ENCODE measurements around the gene ACOXL. TPM values are rescaled to one million over a fixed set of nuclear protein-coding genes. Genes with fewer than 3 reads are reported as not detected.

Gene ACOXL
- total RNA-seq, 1 donor from 2014 or later: not detected

DNA sequence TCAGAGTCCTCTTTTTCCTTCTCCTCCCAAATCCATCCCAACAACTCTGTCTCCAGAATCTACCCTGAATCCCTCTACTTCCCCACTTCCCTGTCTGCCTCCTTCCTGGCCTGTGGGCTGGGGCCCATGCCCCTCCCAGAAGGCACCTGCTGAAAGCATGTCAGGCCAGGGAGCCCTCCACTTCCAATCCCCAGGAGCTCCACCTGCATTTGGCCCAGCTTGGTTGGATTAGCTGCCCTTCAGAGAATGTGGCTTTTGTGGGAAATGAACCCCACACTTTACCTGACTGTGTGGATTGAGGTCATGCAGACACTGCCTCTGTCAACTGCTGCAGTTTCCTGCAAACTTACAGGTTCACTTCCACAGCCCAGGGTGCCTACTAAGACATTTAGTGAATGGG lies 58.5 kb downstream of the ACOXL start:
- DNase-seq (ENCODE audit: extremely low read depth, low read depth, low spot score): no peak

- DNase-seq (ENCODE audit: extremely low read depth, low read depth, low spot score): no peak
These were observed 59.1 kb downstream of the ACOXL start for GRCh38 chr2:110791435-110791834.

GRCh38 chr2:110793034-110793433 lies 60.7 kb downstream of the ACOXL start:
- no peak for DNase-seq (ENCODE audit: extremely low read depth, low read depth, low spot score)

DNA sequence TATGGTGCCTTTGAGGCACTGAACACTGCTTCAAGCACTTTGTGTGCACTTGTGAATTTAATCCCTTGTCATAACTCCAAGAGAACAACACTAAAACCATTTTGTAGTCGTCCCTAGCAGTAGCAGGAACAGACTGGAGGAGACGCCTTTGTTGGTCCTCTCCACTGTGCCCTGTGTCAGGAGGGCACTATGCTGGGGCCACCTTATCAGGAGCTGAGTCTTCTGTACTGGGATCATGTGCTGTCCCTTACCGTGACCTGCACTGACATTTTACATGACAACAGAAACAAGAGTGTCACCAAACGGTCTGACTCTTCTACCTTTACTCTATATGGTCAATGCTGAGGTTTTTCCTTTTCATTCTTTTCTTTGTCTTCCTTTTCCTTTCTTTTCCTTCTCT lies 62.0 kb downstream of the ACOXL start:
- DNase-seq (ENCODE audit: extremely low read depth, low read depth, low spot score): no peak

DNA sequence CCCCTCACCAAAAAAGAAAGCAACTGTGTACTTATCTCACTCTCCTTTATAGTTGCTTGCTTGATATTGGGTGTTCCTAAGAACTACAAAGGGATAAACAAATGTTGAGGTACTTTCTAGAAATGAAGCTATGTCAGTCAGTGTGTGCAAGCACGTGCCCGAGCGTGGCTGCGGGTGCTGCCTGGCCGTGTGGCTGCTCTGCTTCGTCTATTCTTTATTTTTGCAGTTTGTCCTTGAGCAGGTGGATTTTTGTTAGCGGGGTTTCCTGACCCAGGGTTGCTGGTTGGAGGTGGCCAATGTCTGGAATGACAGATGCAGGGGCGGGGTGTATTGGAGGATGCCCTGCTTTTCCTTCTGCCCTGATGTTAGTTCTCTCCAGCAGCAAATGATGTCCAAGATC lies 62.6 kb downstream of the ACOXL start:
- no peak for DNase-seq (ENCODE audit: extremely low read depth, low read depth, low spot score)

DNA sequence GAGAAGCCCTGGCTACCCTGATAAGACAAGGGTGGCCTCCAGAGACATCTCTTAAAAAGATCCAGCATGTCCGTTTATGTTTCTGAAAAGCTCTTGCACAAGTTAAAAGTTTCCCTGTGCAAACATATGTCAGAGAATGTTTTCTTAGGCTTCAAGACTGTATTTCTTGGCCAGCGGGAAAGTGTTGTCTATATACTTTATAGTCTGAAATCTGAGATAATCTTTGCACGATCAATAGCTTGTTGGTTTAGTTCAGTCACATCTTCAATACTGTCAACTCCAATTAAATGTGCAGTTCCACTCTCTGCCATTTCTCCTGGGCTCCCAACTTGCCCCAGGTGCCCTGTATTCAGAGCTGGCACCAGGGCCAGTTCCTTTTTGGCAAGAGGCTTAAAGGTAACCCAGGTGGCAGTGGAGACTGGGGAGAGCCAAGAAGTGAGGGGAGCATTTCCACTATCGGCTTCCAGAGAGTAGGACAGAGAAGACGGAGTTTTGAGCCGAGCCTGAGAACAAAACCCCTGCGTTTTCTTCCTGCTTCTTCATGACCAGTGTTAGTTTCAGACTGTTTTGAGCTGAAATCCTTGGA lies 64.4 kb downstream of the ACOXL start:
- DNase-seq (ENCODE audit: extremely low read depth, low read depth, low spot score): no peak

DNA sequence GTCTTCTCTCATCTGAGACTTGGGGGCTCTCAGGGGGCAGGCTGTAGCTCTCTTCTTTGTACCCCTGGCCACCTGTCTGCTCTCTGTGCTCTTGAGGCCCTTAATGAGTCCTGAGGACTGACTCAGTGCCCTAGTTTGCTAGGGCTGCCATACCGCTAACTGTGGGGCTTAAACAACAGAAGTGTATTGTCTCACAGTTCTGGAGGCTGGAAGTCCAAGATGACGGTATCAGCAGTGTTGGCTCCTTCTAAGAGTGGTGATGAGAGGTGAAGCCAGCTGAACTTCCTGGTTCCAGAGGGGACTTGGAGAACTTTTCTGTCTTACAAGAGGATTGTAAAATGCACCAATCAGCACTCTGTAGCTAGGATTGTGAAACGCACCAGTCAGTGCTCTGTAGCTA lies 67.0 kb downstream of the ACOXL start:
- DNase-seq (ENCODE audit: extremely low read depth, low read depth, low spot score): no peak

GRCh38 chr2:110800611-110801402 lies 68.4 kb downstream of the ACOXL start:
- DNase-seq (ENCODE audit: extremely low read depth, low read depth, low spot score): no peak

DNA sequence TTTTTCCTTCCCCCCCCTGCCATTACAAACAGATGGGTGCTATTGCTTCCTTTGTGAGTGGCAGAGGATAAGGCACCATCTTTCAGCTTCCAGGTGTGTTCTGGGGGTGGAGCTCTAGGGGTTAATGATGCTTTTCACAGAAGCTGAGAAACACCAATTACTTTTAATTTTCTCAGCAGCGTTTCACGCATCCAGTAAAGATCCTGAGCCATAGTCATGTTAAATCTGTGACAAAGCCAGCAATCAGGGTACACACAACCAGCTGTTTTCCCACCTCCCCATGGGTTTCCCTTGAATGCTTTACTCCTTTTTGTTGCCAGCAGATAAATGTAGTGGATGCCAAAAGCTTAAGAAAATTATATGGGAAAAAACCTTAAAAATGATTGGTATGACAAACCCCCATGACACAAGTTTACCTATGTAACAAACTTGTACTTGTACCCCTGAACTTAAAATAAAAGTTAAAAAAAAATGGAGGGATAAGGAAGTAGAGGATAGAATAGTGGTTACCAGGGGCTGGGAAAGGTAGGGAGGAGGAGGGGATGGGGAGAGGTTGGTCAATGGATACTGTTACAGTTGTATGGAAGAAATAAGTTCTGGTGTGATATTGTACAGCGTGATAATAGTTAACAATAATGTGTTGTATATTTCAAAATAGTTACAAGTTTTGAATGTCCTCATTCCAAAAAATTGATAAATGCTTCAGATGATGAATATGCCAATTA lies 70.0 kb downstream of the ACOXL start:
- no peak for DNase-seq (ENCODE audit: extremely low read depth, low read depth, low spot score)

DNA sequence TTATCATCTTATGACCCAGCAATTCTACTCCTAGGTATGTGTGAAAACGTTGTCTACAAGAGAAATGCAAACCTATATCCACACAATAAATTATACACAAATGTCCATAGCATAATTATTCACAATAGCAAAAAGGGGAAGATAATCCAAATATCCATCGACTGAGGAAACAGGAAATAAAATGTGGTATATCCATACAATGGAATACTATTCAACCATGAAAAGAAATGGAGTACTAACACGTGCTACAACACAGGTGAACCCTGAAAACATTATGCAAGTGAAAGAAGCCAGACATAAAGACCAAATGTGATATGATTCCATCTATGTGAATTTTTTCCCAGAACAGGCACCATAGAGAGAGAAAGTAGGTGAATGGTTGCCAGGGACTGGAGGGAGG lies 72.1 kb downstream of the ACOXL start:
- DNase-seq (ENCODE audit: extremely low read depth, low read depth, low spot score): no peak

DNA sequence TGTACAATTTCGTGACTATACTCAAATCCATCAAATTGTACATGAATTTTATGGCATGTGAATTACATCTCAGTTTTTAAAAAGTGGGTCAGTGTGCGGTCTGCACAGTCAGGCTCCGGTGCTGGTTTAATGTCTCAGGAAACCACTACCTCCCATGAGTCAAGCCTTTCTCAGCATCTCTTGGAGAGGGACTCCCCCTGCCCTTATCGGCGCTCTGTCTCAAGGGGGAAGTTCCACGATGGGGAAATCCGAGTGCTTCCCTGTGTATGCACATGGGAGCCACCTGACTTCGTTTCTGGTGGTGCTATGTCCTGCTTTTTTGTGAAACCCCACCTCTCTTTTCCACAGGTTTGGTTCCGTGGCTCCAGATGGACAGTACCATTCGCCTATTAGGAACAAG lies 72.5 kb downstream of the ACOXL start:
- DNase-seq (ENCODE audit: extremely low read depth, low read depth, low spot score): no peak

DNA sequence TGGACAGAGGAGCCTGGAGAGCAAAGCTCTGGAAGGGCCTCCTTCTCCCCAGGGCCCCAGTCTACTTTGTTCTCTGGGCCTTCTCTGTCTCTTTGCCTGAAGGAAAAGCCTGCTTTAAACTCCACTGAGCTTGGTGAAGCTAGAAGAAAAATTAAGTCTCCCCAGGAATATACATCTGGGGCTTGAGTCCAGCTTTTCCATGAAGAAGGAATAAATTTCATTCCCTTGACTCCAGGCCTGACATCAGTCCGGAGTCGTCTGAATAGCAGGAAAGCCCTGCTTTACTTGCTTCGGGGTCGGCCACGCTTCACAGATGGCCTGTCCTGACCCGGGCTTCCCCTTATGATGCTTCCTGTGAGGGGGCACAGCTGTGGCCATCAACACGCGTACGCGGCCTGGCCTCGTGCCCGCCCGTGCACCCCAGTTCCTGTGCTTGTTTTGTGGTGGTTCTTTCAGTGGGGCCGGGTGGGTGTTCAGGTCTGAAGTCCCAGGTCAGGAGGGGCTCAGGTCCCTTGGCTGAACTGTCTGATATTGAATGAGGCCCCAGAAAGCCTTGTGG lies 73.6 kb downstream of the ACOXL start:
- no peak for DNase-seq (ENCODE audit: extremely low read depth, low read depth, low spot score)

DNA sequence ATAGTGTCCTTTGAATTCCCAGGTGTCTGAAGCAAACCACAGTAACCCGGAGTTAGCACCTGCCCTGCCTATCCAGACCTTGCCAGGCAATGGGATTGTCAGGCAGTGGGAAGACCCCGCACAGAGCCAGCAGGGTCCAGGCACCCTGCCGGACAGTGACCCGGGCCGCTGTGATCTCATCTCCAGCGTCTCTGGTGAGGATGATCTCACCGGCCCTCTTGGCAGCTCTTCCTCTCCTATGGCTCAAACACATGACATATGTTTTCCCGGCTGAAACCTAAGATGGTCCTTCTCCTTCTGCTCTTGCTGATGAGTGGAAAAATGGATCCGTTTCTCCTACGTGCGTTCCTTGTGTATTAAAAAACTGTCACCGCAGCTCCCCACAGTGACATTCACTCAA lies 75.1 kb downstream of the ACOXL start:
- DNase-seq (ENCODE audit: extremely low read depth, low read depth, low spot score): no peak

DNA sequence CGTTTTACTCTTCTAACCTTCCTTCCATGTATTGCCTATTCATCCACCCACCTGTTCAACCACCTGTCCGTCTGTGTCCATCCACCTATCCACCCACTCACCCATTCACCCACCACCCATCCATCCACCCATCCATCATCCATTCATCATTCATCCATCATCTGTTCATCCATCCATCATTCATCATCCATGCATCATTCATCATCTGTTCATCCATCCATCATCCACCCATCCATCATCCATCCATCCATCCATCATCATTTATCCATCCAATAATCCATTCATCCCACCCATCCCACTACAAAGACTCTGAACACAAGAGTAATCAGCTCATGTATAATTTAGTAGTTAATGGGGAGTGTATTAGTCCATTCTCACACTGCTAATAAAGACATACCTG lies 78.0 kb downstream of the ACOXL start:
- no peak for DNase-seq (ENCODE audit: extremely low read depth, low read depth, low spot score)

DNA sequence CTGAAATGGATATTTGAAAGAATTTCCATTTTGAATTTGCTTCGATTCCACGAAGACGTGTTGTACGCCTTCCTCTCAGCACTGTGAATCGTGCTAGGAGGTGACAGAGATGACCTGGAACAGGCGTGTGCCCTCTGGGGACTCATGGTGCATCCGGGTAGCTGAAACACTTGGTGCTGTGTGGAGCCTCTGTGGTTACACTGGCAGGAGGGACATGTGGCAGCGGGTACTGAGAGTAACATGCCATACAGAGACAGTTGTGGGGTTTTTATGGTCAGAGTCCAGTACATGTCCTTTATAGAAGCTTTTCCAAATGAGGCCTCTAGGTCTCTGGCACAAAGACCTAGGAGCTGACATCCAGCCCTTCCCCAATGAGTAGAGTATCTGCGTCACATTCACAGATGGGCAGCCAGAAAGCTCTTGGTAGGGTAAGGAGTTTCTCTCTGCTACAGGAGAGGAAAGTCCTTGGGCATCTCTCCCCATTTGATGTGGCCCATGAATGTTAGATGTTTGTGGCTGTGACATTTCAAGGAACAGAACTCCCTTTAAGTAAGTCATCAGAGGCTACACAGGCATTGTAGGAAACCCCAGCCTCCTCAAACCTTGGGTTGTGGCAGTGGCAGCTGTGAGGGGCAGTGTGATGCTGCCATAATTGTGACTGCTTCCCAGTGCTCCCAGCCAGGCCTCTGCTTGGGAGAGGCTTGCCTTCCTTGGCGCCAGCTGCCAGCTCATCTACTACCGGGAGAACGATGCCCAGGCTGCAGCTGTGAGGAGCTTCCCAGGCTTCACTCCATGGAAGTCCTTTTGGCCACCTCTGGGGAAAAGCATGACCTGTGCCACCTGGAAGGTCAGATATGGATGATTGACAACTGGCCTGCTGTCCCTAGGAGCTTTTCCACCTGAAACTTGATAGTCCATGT lies 80.6 kb downstream of the ACOXL start:
- DNase-seq (ENCODE audit: extremely low read depth, low read depth, low spot score): no peak

GRCh38 chr2:110813896-110814295 lies 81.5 kb downstream of the ACOXL start:
- DNase-seq (ENCODE audit: extremely low read depth, low read depth, low spot score): no peak

DNA sequence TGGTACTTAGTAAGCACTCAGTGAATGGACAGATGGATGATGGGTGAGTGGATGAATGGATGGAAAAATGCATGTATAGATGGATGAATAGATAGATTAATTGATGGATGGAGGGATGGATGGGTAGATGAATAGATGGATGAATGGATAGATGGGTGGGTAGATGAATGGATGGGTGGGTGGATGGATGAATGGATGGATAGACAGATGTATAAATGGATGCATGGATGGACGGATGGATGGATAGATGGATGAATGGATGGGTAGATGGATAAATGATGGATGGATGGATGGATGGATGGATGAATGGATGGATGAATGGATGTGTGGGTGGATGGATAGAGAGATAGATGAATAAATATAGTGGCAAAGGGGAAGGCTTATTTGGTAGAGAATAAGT lies 83.6 kb downstream of the ACOXL start:
- DNase-seq (ENCODE audit: extremely low read depth, low read depth, low spot score): no peak

DNA sequence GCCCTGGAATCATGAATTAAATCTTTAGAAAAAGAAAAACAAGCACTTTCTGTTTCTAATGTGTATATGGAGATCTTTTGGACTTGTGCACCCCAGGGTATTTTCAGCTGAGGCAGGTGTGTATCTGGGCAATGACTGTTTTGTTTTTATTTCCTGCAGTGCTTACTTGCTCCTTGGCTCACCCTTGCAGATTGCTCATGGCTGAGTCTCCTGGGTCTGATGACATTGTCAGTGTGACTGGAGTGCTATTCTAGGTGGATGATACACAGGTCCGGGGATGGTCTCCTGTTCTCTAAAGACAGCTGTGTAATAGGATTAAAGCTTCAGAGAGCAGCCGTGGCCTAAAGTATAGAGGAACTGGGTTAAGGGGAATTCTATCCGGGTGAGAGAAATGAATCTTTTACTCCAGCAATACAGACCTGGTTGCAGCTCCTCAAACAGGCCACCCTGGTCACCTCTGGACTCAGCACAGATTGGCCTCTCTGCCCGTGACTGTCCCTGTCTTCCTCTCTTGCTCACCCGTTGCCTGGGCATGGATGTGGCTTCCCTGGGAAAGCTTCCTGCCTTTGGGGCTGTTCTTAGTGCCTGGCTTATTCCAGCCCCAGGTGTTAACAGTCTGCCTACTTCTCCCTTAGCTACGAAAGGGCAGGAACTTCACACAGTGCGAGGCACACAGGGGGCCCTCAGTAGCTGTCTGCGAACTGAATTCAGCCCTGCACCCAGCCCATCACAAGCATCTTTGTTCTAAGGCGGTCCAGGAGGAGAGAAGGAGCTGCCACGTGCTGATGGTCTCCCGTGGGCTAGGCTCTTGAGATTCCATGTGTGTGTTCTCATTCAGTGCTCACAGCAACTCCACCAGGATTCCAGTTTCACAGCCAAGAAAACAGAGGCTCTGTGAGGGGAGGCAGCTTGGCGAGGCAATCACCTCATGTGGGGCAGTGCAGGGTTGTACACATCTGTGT lies 84.3 kb downstream of the ACOXL start:
- no peak for DNase-seq (ENCODE audit: extremely low read depth, low read depth, low spot score)

GRCh38 chr2:110818767-110819481 lies 86.6 kb downstream of the ACOXL start:
- no peak for DNase-seq (ENCODE audit: extremely low read depth, low read depth, low spot score)

Data from glomerular endothelial cell (primary cell).